GM03348 (cell line): Measurements from ENCODE around the gene MORC1.

Experiments used
- DNase-seq: peaks from one replicate; pipeline ENCODE4 v3.0.0; 2012; ENCODE audit warnings: low spot score

MORC1 gene

GRCh38 chr3:109025896-109026295 lies 92.0 kb downstream of the MORC1 start:
- DNase-seq: no peak

DNA sequence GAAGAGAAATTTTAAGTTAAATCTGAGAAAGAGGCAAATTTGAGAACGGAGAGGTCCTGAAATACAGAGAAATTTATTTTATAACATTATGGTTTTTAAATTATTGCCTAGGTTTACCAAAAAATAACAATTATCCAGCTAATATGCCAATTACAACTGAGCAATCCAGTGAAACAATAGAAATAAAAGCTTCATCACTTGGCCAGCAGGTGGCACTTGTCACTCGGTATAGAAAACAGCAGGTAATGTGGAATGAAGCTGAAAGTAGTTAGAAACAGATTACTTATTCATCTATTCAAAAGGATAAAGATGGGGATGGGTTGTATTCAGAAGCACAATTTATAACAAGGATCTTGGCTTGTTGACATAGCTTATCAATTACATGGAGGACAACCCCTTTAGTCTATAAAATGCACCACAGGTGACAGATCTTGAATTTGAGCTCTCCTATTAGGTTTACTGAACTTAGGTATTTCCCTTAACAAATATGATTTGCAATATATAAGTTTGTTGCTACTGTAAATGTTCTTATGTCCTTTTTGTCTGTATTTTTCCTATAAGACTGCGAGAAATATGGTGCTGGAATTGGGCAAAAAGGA lies 94.2 kb downstream of the MORC1 start:
- DNase-seq: peak; percentile 43

GRCh38 chr3:109023167-109023566 lies 94.8 kb downstream of the MORC1 start:
- DNase-seq: no peak

DNA sequence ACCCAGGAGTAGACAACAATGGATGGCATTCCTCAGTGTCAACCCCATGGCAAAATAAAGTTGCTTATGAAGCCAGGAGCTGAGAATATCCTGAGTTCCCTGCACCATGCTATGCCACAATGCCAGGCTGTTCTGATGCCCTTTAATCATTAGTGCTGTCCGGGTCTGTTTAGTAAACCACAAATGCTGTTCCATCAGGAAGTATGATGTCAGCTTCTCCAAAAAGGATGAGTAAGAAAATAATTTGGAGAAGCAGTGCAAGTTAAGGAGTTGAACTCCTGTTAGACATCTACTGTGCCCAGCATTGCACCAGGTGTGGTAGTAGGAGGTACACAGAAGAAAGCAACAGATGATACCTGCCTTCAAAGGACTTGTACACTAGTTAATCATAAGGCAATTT lies 96.4 kb downstream of the MORC1 start:
- no peak for DNase-seq

- DNase-seq: peak; percentile 11
Measured at GRCh38 chr3:109018828-109019227, 99.1 kb downstream of the MORC1 start.

DNA sequence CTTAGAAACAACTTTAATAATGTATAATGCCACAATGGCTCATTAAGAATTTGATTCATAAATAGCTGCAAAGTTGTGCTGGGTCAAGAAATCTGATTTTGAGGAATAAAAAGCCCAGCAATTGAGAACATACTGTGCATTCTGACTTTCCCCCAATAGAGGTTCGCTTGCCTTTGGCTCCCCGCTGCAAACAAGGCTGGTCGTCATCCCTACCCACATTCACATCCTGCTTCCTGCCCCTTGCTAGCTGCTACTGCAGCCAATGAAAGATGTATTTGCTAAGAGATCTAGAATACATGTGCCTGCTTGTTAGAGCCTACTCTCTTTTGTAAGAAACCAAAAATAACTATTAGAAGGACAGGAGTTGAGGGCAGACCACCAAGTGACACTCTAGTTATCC lies 112.5 kb downstream of the MORC1 start:
- DNase-seq: no peak

DNA sequence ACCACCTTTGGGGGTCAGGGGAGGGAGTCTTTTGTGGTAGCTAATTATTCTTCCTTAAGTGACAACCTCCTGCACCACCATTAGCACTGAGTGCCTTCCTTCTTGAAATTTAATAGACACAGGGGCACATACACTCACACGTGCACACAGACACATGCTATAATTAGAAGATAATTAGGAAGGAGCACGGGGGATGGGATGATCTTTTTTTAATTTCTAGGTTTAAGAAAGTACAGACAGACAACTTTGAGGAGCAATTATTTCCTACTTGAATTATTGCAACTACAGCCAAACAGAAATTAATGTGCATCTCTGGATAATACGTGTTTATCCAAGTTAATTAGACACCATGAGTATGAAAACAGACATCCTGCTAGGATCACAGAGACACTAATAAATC lies 119.5 kb downstream of the MORC1 start:
- no peak for DNase-seq

GRCh38 chr3:108985844-108986243 lies 132.1 kb downstream of the MORC1 start:
- no peak for DNase-seq

GRCh38 chr3:108983051-108983450 lies 134.9 kb downstream of the MORC1 start:
- no peak for DNase-seq

GRCh38 chr3:108976058-108976457 lies 141.9 kb downstream of the MORC1 start:
- no peak for DNase-seq

DNA sequence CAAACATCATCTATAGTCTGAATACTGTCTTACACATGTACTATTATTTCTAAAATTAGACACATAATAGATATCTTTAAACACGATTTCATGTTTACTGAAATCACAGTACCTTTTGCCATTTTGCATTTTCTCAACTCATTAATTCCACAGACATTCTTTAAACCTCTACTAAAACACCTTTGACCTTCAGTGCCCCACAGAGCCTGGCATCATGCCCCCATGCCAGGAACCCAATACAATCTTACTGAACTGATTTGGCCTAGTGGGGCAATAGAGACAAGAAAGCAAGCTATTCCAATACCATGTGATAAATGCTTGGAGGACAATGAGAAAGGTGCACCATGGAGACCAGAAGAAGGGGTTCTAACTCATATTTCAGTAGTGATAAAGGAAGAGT lies 144.9 kb downstream of the MORC1 start:
- DNase-seq: no peak

DNA sequence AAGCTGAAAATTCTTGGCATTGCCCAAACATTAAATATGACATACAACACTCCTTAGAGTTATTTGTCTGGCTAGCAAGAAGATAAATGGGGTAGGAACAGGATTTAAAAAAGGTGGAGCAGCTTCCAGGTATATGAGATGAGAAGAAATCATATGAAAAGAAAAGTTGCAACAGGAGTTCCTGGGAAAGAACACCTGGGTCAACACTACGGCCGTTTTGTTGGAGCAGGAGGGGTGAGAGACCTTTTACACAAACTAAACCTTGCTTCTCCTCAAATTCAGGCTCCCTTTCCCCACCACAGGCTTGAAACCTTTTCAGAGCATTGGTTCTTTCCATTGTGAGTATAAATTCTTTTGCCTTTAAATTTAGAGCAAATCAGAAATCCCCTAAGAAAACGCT lies 145.5 kb downstream of the MORC1 start:
- no peak for DNase-seq

GRCh38 chr3:108970561-108970960 lies 147.4 kb downstream of the MORC1 start:
- DNase-seq: no peak

- DNase-seq: no peak
Measured at GRCh38 chr3:108966773-108967172, 151.2 kb downstream of the MORC1 start.

DNA sequence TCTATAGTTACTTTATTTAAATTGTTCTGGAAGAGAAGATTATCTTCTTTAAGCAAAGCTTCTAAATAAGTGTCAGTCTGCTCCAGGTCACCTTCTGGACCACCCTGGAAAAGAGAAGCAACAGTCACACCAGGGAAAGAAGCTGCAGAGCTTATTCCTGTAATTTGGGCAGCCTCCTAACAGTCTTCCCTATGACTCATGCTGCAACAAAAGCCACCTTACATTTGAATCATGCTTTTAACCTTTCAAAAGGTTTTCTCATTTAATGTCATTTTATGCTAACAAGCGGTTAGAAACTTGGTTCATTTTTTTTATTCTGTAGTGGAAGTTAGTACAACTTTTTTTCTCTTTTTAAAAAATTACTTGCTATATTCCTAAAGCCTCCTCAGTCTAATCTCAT lies 158.9 kb downstream of the MORC1 start:
- DNase-seq: no peak

- DNase-seq: no peak
Measured at GRCh38 chr3:108953700-108954099, 164.2 kb downstream of the MORC1 start, which contains the start of gene GUCA1C. Gene GUCA1C (minus strand): TSS chr3:108953879. CDS start chr3:108953762, 117 bp downstream.

GRCh38 chr3:108953210-108953609 lies 164.7 kb downstream of the MORC1 start:
- DNase-seq: no peak

GRCh38 chr3:108951820-108952501 lies 166.0 kb downstream of the MORC1 start:
- no peak for DNase-seq

DNA sequence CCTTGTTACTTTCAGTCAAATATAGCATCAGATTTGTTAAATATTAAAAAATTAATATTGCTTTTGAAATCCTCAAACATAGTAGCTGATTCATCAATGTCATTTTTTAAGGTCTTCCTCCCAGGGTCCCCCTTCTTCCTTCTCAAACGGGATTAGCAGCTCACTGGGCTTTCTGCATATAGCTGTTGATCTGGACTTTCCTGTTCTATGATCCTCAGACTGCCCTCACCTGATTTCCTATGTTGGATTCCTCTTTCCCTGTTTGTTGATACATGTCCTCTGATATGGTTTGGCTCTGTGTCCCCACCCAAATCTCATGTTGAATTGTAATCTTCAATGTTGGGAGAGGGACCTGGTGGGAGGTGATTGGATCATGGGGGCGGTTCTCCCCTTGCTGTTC lies 170.1 kb downstream of the MORC1 start:
- DNase-seq: no peak

- DNase-seq: no peak
Measured at GRCh38 chr3:108946292-108947285, 171.3 kb downstream of the MORC1 start.

GRCh38 chr3:108940568-108941263 lies 177.2 kb downstream of the MORC1 start:
- no peak for DNase-seq

DNA sequence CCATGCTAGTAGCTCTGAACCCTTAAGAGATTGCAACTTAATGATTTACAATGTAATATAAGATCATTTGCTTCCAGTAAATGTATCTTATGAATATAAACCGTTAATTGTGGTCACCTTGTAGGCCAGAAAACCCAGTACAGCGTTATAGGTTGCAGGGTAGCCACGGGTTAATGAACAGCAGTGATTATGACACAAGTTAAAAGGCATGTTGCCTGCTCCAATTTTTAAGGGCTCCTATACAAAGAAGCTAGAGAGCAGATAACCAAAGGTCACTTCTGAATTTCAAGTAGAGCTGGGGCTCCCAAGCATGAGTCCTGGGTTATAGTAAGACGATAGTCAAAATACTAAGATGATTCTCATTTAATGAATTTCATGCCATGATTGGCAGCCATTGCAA lies 177.8 kb downstream of the MORC1 start:
- no peak for DNase-seq
